PC-3 (cell line): ENCODE measurements around the gene SLC51A. TPM values are rescaled to one million over a fixed set of nuclear protein-coding genes. Genes with fewer than 3 reads are reported as not detected.

Source experiments
- ATAC-seq: fragments of 200-7000 bp; cut with Tn5 transposase; 2 replicates; pipeline ENCODE4 v1.9.1; 2020; ENCODE audit warnings: mild to moderate bottlenecking, moderate library complexity
- BruUV-seq: library from RNA; stranded (reverse); fragments of 400-500 nt; replicated peaks from 2 replicates; lab custom pipeline; 2021; lab: Mats Ljungman, UMichigan
- CTCF ChIA-PET: fragments of 300-600 bp; sonication (Branson Sonifier 250); formaldehyde crosslinking; loops from one replicate; lab custom pipeline; 2022; ENCODE audit warnings: antibody characterized with exemption; lab: Charles Lee
- POLR2A ChIA-PET: fragments of 300-600 bp; sonication (Branson Sonifier 250); formaldehyde crosslinking; loops from one replicate; lab custom pipeline; 2022; ENCODE audit warnings: antibody characterized with exemption; ENCODE audit not compliant: unreplicated experiment; lab: Charles Lee
- DNase-seq: peaks from one replicate; pipeline ENCODE4 v3.0.0-alpha.2; 2015
- H2AFZ ChIP-seq: fragments of 300-600 bp; sonication (generic); 2 replicates; pipeline ENCODE4 v1.6.0; 2016; ENCODE audit warnings: antibody characterized with exemption, low read length
- H3F3A ChIP-seq: fragments of 300-600 bp; sonication (generic); one replicate; pipeline ENCODE4 v1.6.0; 2017; ENCODE audit warnings: antibody characterized with exemption, low read length, control low read depth, mild to moderate bottlenecking; ENCODE audit not compliant: unreplicated experiment
- H3K27ac ChIP-seq: fragments of 300-600 bp; sonication (generic); 2 replicates; pipeline ENCODE4 v1.5.1; 2016; ENCODE audit warnings: mild to moderate bottlenecking, low read length
- H3K27me3 ChIP-seq: fragments of 300-600 bp; sonication (generic); 2 replicates; pipeline ENCODE4 v1.6.1; 2016; ENCODE audit warnings: low read length, mixed read lengths
- H3K36me3 ChIP-seq: fragments of 300-600 bp; sonication (generic); 2 replicates; pipeline ENCODE4 v1.6.1; 2016; ENCODE audit warnings: low read depth, mixed run types, low read length, mixed read lengths
- H3K4me1 ChIP-seq: fragments of 300-600 bp; sonication (generic); 2 replicates; pipeline ENCODE4 v1.5.1; 2016; ENCODE audit warnings: low read length; ENCODE audit not compliant: insufficient read depth
- H3K4me2 ChIP-seq: fragments of 300-600 bp; sonication (generic); 2 replicates; pipeline ENCODE4 v1.6.0; 2016; ENCODE audit warnings: low read length
- H3K4me3 ChIP-seq: fragments of 300-600 bp; sonication (generic); 2 replicates; pipeline ENCODE4 v1.5.1; 2016; ENCODE audit warnings: mild to moderate bottlenecking, low read length, mixed read lengths
- H3K79me2 ChIP-seq: fragments of 300-600 bp; sonication (generic); 2 replicates; pipeline ENCODE4 v1.6.1; 2017; ENCODE audit warnings: low read length, mixed read lengths
- H3K9ac ChIP-seq: fragments of 300-600 bp; sonication (generic); 2 replicates; pipeline ENCODE4 v1.6.0; 2016; ENCODE audit warnings: mild to moderate bottlenecking, low read length
- H3K9me2 ChIP-seq: fragments of 300-600 bp; sonication (generic); replicated peaks from 2 replicates; pipeline ENCODE4 v1.6.1; 2016; ENCODE audit warnings: mixed run types, low read length, mixed read lengths
- H3K9me3 ChIP-seq: fragments of 300-600 bp; sonication (generic); 2 replicates; pipeline ENCODE4 v1.6.1; 2016; ENCODE audit warnings: low read length, mixed read lengths
- H4K20me1 ChIP-seq: fragments of 300-600 bp; sonication (generic); 2 replicates; pipeline ENCODE4 v1.6.1; 2016; ENCODE audit warnings: low read length, mixed read lengths
- EZH2 ChIP-seq: fragments of 300-600 bp; sonication (generic); IDR thresholded peaks from one replicate; pipeline ENCODE4 v1.6.1; 2017; ENCODE audit warnings: antibody characterized with exemption, mild to moderate bottlenecking, low read length; ENCODE audit not compliant: unreplicated experiment
- EZH2phosphoT487 ChIP-seq: fragments of 300-600 bp; sonication (generic); IDR thresholded peaks from 2 replicates; pipeline ENCODE4 v1.6.1; 2018; ENCODE audit warnings: mild to moderate bottlenecking, antibody characterized with exemption, low read length, borderline replicate concordance
- intact Hi-C: fragments of 100-400 bp; cut with micrococcal nuclease; formaldehyde crosslinking; loops from 2 replicates; pipeline ENCODE4 v1.9.0; 2023
- total RNA-seq: library from RNA; depleted of rRNA; stranded (reverse); fragments of >200 nt; gene quantifications from 2 replicates; pipeline ENCODE4 v1.2.3, GENCODE V29; 2014
- TF ChIP-seq, protein P1 (sequence below): fragments of 300-600 bp; sonication (generic); conservative IDR thresholded peaks from 2 replicates; pipeline ENCODE4 v1.5.1; 2017; ENCODE audit warnings: antibody characterized with exemption, low read depth, mild to moderate bottlenecking, low read length

SLC51A gene
- total RNA-seq, 1 experiment from 2014 or later, result 9.7 TPM

DNA sequence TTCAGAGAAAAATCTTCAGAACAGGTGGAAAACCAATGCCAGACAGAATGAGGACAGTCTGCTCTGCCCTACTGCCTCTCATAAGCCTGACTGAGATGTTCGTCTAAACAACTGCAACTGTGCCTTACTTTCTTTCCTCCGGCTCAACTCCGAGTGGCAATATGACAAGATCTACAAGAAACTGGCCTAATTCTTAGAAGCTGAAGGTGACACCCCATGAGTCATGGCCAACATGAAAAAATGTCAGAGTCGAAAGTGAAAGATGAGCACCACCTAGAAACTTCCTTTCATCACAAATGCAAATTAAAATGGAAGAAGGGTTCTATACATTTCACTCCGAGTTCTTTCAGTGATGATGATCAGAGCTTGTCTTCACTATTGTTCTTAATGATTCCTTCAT is 58.3 kb downstream of the SLC51A start:
- ATAC-seq, result no peak
- Histone ChIP-seq H3K9me3 (no peaks in the 10 kb centered on the region), H3K27ac (no peak overlapping the region), H3K27me3 (no peaks in the 10 kb centered on the region), H3K4me2 (no peak overlapping the region), H3F3A (no peaks in the 10 kb centered on the region), H3K4me1 (peaks cover 26% of the 10 kb centered on the region), H3K9me2 (no peaks in the 10 kb centered on the region), H3K79me2 (peaks cover 70% of the 10 kb centered on the region), H4K20me1 (no peaks in the 10 kb centered on the region), H3K36me3 (peaks cover 20% of the 10 kb centered on the region), H3K4me3 (no peak overlapping the region), H2AFZ (no peak overlapping the region), H3K9ac (no peak overlapping the region)
- TF ChIP-seq, protein P1, sequence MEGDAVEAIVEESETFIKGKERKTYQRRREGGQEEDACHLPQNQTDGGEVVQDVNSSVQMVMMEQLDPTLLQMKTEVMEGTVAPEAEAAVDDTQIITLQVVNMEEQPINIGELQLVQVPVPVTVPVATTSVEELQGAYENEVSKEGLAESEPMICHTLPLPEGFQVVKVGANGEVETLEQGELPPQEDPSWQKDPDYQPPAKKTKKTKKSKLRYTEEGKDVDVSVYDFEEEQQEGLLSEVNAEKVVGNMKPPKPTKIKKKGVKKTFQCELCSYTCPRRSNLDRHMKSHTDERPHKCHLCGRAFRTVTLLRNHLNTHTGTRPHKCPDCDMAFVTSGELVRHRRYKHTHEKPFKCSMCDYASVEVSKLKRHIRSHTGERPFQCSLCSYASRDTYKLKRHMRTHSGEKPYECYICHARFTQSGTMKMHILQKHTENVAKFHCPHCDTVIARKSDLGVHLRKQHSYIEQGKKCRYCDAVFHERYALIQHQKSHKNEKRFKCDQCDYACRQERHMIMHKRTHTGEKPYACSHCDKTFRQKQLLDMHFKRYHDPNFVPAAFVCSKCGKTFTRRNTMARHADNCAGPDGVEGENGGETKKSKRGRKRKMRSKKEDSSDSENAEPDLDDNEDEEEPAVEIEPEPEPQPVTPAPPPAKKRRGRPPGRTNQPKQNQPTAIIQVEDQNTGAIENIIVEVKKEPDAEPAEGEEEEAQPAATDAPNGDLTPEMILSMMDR, result no peak
- TF ChIP-seq EZH2phosphoT487 (no peak), EZH2 (no peak)
- DNase-seq, result peak; percentile 20
- BruUV-seq, result no TSS peak
- intact Hi-C loops, result no loop called here
- ChIA-PET POLR2A (no interaction called here), CTCF (no interaction called here)

DNA sequence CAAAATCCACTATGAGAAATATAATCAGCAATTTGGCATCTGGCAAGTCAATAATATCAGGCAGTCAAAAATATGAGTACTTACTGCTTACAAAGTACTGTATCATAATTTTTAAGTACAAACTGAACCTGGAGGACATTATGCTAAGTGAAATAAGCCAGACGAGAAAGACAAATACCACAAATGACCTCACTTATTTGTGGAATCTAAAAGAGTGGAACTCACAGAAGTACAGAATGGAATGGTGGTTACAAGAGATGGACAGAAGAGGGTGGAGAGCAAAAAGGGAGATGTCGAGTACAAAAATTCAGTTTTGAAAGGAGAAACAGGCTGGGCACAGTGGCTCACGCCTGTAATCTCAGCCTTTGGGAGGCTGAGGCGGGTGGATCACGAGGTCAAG is 58.8 kb downstream of the SLC51A start:
- H3K4me1 ChIP-seq, result peaks cover 26% of the 10 kb centered on the region
- no peaks in the 10 kb centered on the region for H3K9me2 ChIP-seq
- intact Hi-C loops, result no loop called here
- peaks cover 20% of the 10 kb centered on the region for H3K36me3 ChIP-seq
- no peak overlapping the region for H3K4me2 ChIP-seq
- peaks cover 73% of the 10 kb centered on the region for H3K79me2 ChIP-seq
- H3K9me3 ChIP-seq, result no peaks in the 10 kb centered on the region
- DNase-seq (no peak), ATAC-seq (no peak)
- TF ChIP-seq, protein P1, result no peak
- TF ChIP-seq EZH2 (no peak), EZH2phosphoT487 (no peak)
- H4K20me1 ChIP-seq, result no peaks in the 10 kb centered on the region
- ChIA-PET POLR2A (no interaction called here), CTCF (no interaction called here)
- H3K27ac ChIP-seq, result no peak overlapping the region
- no peak overlapping the region for H3K4me3 ChIP-seq
- no peak overlapping the region for H2AFZ ChIP-seq
- H3K9ac ChIP-seq, result no peak overlapping the region
- no peaks in the 10 kb centered on the region for H3K27me3 ChIP-seq
- no peaks in the 10 kb centered on the region for H3F3A ChIP-seq
- BruUV-seq, result no TSS peak

DNA sequence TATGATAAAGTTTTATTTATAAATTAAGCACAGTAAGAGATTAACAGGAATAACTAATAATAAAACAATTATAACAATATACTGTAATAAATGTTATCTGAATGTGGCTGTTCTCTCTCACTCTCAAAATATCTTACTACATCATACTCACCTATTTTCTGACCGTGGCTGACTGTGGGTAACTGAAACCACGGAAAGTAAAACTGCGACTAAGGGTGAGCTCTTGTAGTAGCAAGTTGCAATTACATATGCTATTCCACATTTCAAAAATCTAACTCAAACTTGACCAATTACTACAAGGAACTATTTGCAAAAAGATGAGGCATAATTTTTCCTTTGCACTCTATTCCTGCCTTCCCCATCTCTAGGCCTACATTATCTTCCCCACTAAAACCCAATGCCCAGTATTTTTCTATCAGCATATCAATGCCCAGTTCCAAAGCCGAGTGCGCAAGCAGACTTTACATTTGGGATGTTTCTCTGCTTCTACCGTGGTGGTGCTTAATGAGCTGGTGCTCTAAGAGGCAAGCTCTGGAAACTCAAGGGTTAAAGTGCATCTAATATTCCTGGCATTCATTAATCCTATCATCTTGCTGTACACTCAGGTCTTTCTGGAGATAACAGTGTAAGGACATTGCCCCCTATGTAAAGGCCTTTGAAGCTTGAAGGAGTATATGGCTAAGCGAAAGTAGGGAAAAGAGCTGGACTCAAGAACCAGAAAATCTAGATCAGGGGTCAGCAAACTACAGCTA is 64.5 kb downstream of the SLC51A start:
- H3K4me1 ChIP-seq, result peaks cover 31% of the 10 kb centered on the region
- H3K9me2 ChIP-seq, result no peaks in the 10 kb centered on the region
- H3K36me3 ChIP-seq, result no peaks in the 10 kb centered on the region
- H3K4me2 ChIP-seq, result no peak overlapping the region
- no peak overlapping the region for H3K9ac ChIP-seq
- no peak overlapping the region for H2AFZ ChIP-seq
- no peak overlapping the region for H3K4me3 ChIP-seq
- H3K27ac ChIP-seq, result no peak overlapping the region
- TF ChIP-seq, protein P1, result no peak
- TF ChIP-seq EZH2phosphoT487 (no peak), EZH2 (no peak)
- no peak for DNase-seq
- H3K79me2 ChIP-seq, result peaks cover 89% of the 10 kb centered on the region
- H4K20me1 ChIP-seq, result peaks cover 9% of the 10 kb centered on the region; the same call in 1 of the 2 replicates
- ChIA-PET CTCF (interaction anchor here (1.2 kb wide), 1 partner anchor 239 kb away, joined by 3 read pairs; no protein-coding TSS in a partner anchor), POLR2A (interaction anchor here (0.6 kb wide), 2 partner anchors 459 to 494 kb away, joined by 3 to 4 read pairs; no protein-coding TSS in a partner anchor)
- no TSS peak for BruUV-seq
- no peaks in the 10 kb centered on the region for H3K9me3 ChIP-seq
- no peak for ATAC-seq
- H3F3A ChIP-seq, result no peaks in the 10 kb centered on the region
- intact Hi-C loops, result no loop called here
- no peaks in the 10 kb centered on the region for H3K27me3 ChIP-seq
